ENCODE data around the gene COL27A1. TPM values are rescaled to one million over a fixed set of nuclear protein-coding genes. Genes with fewer than 3 reads are reported as not detected.
"Not testable (repeated sequence)": the region's sequence is repeated elsewhere in the genome, so short reads cannot be mapped to it uniquely, and the experiment has no call there.

The COL27A1 gene
- total RNA-seq, 1 donor from 2014 or later: 6.4 TPM

DNA sequence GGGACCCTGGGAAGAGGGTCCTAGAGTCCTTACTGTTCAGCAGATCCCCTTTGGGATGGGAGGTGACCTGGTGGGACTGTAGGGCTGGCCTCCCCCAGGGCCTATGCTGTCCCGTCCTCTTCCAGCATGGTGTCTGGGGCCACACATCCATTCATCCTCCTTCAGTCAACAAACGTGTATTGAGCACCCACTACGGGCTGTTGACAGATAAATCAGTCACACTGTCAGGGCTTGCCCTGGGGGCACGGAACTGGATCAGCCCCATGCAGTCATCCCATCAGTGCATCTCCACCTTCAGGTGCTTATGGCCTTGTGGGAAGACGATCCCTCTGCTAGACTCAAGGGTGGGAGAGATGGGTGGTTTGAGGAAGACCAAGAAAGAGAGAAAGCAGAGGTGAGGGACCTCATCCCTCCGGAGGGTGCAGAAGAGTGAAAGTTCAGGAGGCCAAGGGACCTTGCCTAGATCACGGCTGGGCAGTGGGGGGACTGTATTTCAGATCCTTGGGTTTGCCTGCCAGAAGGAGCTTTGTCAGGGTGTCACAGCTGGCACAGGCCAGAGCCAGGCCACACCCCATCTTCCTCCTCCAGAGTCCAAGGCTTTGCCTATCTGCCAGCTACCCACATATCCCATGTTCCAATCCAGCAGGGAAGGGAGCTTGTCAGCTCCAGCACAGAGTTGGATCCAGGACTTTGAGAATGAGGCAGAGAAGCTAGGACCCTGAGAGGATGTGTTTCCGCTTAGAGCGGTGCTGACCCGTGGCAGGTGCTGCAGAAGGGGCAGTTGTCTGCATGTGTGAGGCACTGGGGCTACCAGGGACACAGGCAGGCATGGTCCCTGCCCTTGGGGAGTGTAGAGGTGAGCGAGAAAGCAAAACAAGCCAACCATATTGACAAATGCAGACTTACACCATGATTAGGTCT, 30.5 kb downstream of the COL27A1 start:
- DNase-seq: no peak
- TF ChIP-seq, protein P1, sequence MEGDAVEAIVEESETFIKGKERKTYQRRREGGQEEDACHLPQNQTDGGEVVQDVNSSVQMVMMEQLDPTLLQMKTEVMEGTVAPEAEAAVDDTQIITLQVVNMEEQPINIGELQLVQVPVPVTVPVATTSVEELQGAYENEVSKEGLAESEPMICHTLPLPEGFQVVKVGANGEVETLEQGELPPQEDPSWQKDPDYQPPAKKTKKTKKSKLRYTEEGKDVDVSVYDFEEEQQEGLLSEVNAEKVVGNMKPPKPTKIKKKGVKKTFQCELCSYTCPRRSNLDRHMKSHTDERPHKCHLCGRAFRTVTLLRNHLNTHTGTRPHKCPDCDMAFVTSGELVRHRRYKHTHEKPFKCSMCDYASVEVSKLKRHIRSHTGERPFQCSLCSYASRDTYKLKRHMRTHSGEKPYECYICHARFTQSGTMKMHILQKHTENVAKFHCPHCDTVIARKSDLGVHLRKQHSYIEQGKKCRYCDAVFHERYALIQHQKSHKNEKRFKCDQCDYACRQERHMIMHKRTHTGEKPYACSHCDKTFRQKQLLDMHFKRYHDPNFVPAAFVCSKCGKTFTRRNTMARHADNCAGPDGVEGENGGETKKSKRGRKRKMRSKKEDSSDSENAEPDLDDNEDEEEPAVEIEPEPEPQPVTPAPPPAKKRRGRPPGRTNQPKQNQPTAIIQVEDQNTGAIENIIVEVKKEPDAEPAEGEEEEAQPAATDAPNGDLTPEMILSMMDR (IDR thresholded peaks at IDR 0.05; ENCODE audit: borderline replicate concordance): no peak
- H3K4me1 ChIP-seq: peaks cover 39% of the 10 kb centered on the region
- intact Hi-C loops (cut with micrococcal nuclease): loop anchor here (10.0 kb wide), 1 partner anchor 59 kb away; no protein-coding TSS in a partner anchor
- H3K27me3 ChIP-seq (ENCODE audit: low read depth): no peaks in the 10 kb centered on the region
- H3K4me3 ChIP-seq: no peak overlapping the region
- peaks cover 18% of the 10 kb centered on the region for H3K9me3 ChIP-seq (replicated peaks)
- H3K27ac ChIP-seq (replicated peaks): no peak overlapping the region
- H3K36me3 ChIP-seq: peaks cover 8% of the 10 kb centered on the region

DNA sequence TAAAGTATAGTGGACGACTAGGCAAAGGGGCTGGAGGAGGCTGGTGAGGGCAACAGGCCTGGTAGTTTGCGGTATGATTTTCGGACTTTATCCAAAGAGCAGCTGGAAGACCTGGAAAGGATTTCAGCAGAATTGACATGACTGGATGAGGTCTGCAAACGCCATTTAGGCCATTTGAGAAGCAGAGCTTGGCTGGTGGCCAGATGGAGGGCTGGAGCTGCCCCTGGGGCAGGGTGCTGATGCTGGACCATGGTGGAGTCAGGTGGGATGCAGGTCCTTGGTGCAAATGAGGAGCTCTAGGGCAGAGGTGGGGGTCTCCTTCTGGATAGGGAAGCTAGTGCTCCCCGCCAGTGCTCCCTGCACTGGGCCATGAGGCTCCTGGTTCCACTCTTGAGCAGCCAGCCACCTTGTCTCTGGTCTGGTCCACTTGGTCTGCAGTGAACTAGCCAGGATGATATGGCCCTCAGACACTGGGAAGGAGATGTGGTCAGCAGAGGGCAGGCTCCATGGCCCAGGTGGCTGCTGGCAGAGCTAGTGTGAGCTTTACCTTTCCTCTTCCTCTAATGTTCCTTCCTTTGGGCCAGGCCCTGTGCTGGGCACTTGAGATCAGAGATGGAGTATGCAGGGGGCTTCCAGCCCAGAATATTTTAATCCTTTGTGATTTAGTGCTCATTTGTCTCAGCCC, 31.4 kb downstream of the COL27A1 start:
- Histone ChIP-seq H3K27me3 (ENCODE audit: low read depth) (no peaks in the 10 kb centered on the region), H3K9me3 (replicated peaks) (peaks cover 18% of the 10 kb centered on the region), H3K4me1 (peaks cover 30% of the 10 kb centered on the region), H3K4me3 (no peak overlapping the region), H3K27ac (replicated peaks) (no peak overlapping the region), H3K36me3 (peaks cover 8% of the 10 kb centered on the region)
- intact Hi-C loops (cut with micrococcal nuclease): loop anchor here (10.0 kb wide), 1 partner anchor 58 kb away; no protein-coding TSS in a partner anchor
- DNase-seq: no peak
- TF ChIP-seq, protein P1 (IDR thresholded peaks at IDR 0.05; ENCODE audit: borderline replicate concordance): no peak

DNA sequence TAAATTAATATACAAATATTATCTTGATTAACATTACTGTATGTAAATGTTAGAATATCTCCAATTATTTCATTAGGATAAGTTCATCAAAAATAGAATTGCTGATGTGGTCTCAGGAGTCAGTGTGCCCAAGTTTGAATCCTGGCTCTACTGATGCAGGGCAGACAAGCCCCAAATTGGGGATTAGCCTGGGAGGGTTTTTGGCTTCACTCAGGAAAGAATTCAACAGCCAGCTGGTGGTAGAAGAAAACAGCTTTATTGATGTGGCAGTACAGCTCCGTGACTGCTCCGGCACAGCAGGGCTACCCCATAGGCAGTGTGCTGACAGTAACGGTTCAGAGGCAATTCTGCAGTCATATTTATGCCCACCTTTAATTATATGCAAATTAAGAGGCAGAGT, 32.5 kb downstream of the COL27A1 start:
- peaks cover 21% of the 10 kb centered on the region for H3K4me1 ChIP-seq
- H3K36me3 ChIP-seq: peaks cover 8% of the 10 kb centered on the region
- no peak overlapping the region for H3K4me3 ChIP-seq
- DNase-seq: no peak
- no peak overlapping the region for H3K27ac ChIP-seq (replicated peaks)
- H3K9me3 ChIP-seq (replicated peaks): peaks cover 18% of the 10 kb centered on the region
- TF ChIP-seq, protein P1 (IDR thresholded peaks at IDR 0.05; ENCODE audit: borderline replicate concordance): no peak
- intact Hi-C loops (cut with micrococcal nuclease): loop anchor here (10.0 kb wide), 1 partner anchor 57 kb away; no protein-coding TSS in a partner anchor
- no peaks in the 10 kb centered on the region for H3K27me3 ChIP-seq (ENCODE audit: low read depth)

DNA sequence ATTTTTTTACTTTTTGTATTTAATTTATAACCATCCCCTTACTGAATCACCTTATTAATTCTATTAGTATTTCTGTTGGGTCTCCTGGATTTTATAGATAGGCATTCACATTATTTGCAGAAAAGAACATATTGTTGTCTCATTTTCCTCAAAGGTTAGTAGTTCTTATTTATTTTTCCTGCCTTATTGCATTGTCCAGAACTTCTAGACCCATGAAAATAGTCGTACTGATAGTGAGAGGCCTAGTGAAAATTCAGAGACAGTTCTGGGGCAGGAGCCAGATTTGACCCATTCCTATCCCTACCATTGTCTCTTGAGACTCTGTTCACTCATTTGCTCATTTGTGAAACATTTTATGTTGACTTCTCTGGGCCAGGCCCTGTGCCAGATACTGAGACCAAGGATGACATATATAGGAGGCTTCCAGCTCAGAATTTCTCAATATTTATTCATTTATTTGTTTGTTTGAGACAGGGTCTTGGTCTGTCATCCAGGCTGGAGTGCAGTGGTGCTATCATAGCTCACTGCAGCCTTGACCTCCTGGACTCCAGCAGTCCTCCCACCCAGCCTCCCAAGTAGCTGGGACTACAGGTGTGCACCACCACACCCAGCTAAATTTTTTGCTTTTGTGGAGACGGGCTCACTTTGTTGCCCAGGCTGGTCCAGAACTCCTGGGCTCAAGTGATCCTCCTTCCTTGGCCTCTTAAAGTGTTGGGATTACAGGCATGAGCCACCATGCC, 34.7 kb downstream of the COL27A1 start:
- no peak overlapping the region for H3K27ac ChIP-seq (replicated peaks)
- DNase-seq: no peak
- no peaks in the 10 kb centered on the region for H3K27me3 ChIP-seq (ENCODE audit: low read depth)
- no peak overlapping the region for H3K4me3 ChIP-seq
- intact Hi-C loops (cut with micrococcal nuclease): loop anchor here (10.0 kb wide), 1 partner anchor 55 kb away; no protein-coding TSS in a partner anchor
- peaks cover 8% of the 10 kb centered on the region for H3K36me3 ChIP-seq
- peaks cover 18% of the 10 kb centered on the region for H3K9me3 ChIP-seq (replicated peaks)
- TF ChIP-seq, protein P1 (IDR thresholded peaks at IDR 0.05; ENCODE audit: borderline replicate concordance): no peak
- H3K4me1 ChIP-seq: no peaks in the 10 kb centered on the region

DNA sequence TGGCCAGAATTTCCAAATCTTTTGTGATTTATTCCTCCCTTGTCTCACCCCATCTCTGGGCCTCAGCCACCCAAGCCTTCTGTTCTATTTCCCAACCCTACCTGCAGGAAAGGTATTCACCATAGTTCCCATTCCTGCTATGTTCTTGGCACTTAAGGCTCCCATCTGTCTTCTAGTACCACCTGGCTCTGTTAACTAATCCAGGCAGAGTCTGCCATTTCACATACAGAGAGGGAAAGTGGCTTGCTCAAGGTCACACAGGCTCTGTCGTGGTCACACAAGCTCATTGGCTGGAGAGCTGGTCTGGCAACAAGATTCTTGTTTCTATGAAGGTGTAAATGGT, 35.2 kb downstream of the COL27A1 start:
- H3K27ac ChIP-seq (replicated peaks): no peak overlapping the region
- H3K36me3 ChIP-seq: peaks cover 8% of the 10 kb centered on the region
- H3K4me3 ChIP-seq: no peak overlapping the region
- DNase-seq: no peak
- TF ChIP-seq, protein P1 (IDR thresholded peaks at IDR 0.05; ENCODE audit: borderline replicate concordance): no peak
- no peaks in the 10 kb centered on the region for H3K27me3 ChIP-seq (ENCODE audit: low read depth)
- no peaks in the 10 kb centered on the region for H3K4me1 ChIP-seq
- intact Hi-C loops (cut with micrococcal nuclease): no loop called here
- peaks cover 18% of the 10 kb centered on the region for H3K9me3 ChIP-seq (replicated peaks)

DNA sequence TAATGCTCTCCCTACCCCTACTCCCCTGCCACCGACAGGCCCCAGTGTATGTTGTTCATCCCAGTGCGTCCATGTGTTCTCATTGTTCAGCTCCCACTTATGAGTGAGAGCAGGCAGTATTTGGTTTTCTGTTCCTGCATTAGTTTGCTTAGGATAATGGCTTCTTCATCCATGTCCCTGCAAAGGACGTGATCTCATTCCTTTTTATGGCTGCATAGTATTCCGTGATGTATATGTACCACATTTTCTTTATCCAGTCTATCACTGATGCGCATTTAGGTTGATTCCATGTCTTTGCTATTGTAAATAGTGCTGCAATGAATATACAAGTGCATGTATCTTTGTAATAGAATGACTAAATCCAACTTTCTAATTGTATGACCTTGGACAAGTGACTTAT, 36.1 kb downstream of the COL27A1 start:
- H3K36me3 ChIP-seq; intact Hi-C loops (cut with micrococcal nuclease); H3K4me1 ChIP-seq; DNase-seq; H3K4me3 ChIP-seq; H3K27ac ChIP-seq (replicated peaks); H3K27me3 ChIP-seq (ENCODE audit: low read depth): not testable (repeated sequence)
- H3K9me3 ChIP-seq (replicated peaks): peaks cover 18% of the 10 kb centered on the region
